Activated CD4-positive, alpha-beta memory T cell treated with anti-CD3 and anti-CD28 coated beads, Interleukin-2, amount 10 ng/mL, durations not matched to agents 7 days and 5 days (primary cell): Measurements from ENCODE around the gene NTN5. TPM values are rescaled to one million over a fixed set of nuclear protein-coding genes. Genes with fewer than 3 reads are reported as not detected.

Experiments
- CTCF ChIA-PET: fragments of 350-600 bp; sonication (Branson Sonifier 250); formaldehyde crosslinking; loops from one replicate; lab custom pipeline; 2021; ENCODE audit warnings: antibody characterized with exemption, inconsistent platforms; lab: Charles Lee
- POLR2A ChIA-PET: fragments of 350-600 bp; sonication (Branson Sonifier 250); formaldehyde crosslinking; loops from one replicate; lab custom pipeline; 2021; ENCODE audit warnings: antibody characterized with exemption; lab: Charles Lee
- DNase-seq: peaks from one replicate; pipeline ENCODE4 v3.0.0-alpha.2; 2020
- H3K27ac Mint-ChIP-seq: one replicate; pipeline ENCODE4 v1.8.0; 2021; ENCODE audit warnings: mild to moderate bottlenecking, mixed read lengths
- H3K27me3 Mint-ChIP-seq: one replicate; pipeline ENCODE4 v1.8.0; 2021; ENCODE audit warnings: mixed read lengths
- H3K36me3 Mint-ChIP-seq: one replicate; pipeline ENCODE4 v1.8.0; 2021; ENCODE audit warnings: low read depth, mixed read lengths
- H3K4me1 Mint-ChIP-seq: one replicate; pipeline ENCODE4 v1.8.0; 2021; ENCODE audit warnings: mixed read lengths
- H3K4me3 Mint-ChIP-seq: one replicate; pipeline ENCODE4 v1.8.0; 2021; ENCODE audit warnings: mild to moderate bottlenecking, mixed read lengths
- H3K9me3 Mint-ChIP-seq: one replicate; pipeline ENCODE4 v1.8.0; 2021; ENCODE audit warnings: mixed read lengths
- total RNA-seq, 2 experiments: library from RNA; stranded (reverse); gene quantifications; one replicate each; pipeline ENCODE4 v1.2.3, GENCODE V29; 2021

The NTN5 gene
- total RNA-seq, 2 experiments from 2014 or later: 0.68 to 1.1 TPM

- ChIA-PET CTCF (interaction anchor here (1.1 to 1.8 kb wide), 3 partner anchors 23 to 230 kb away, joined by 3 to 5 read pairs (median 3); no protein-coding TSS in a partner anchor), POLR2A (no interaction called here)
- Mint-ChIP-seq H3K4me1 (peaks cover 24% of the 10 kb centered on the region), H3K27me3 (no peaks in the 10 kb centered on the region), H3K4me3 (no peak overlapping the region), H3K9me3 (no peaks in the 10 kb centered on the region), H3K27ac (no peak overlapping the region), H3K36me3 (peaks cover 27% of the 10 kb centered on the region)
- DNase-seq: no peak
Observed at GRCh38 chr19:48611872-48612271, 60.9 kb downstream of the NTN5 start.

Other genes with a start within 250 kb of the NTN5 start
- 10 to 100 TPM; 25.6 to 27.1 TPM for gene GRWD1, start 227.0 kb downstream of the NTN5 start, total RNA-seq
- under 1 TPM; 0.73 to 0.86 TPM for gene KCNJ14, start 217.4 kb downstream of the NTN5 start, total RNA-seq
- 10 to 100 TPM; 53.2 to 55.3 TPM for gene CYTH2, start 203.6 kb downstream of the NTN5 start, total RNA-seq
- gene LMTK3, start 161.2 kb downstream of the NTN5 start, total RNA-seq: 1 to 10 TPM; 3.8 to 5.4 TPM
- not detected for gene SULT2B1, start 120.8 kb downstream of the NTN5 start, total RNA-seq
- gene SPACA4, start 66.3 kb downstream of the NTN5 start, total RNA-seq: not detected
- 1 to 10 TPM; 1.3 to 2.6 TPM for gene FAM83E, start 57.9 kb downstream of the NTN5 start, total RNA-seq
- 1,000 to 10,000 TPM; 1,511 to 1,528 TPM for gene RPL18, start 53.8 kb downstream of the NTN5 start, total RNA-seq
- 10 to 100 TPM; 27.7 to 29.5 TPM for gene SPHK2, start 53.5 kb downstream of the NTN5 start, total RNA-seq
- gene DBP, start 35.6 kb downstream of the NTN5 start, total RNA-seq: 10 to 100 TPM; 18.7 to 19.1 TPM
- gene CA11, start 26.8 kb downstream of the NTN5 start, total RNA-seq: 1 to 10 TPM; 3.9 to 4.5 TPM
- not detected for gene FUT2, start 23.0 kb upstream of the NTN5 start, total RNA-seq
- gene MAMSTR, start 46.7 kb upstream of the NTN5 start, total RNA-seq: 1 to 10 TPM in 1 of 2 experiments, under 1 TPM in 1; 0.88 to 1.2 TPM
- under 1 TPM; 0.05 to 0.15 TPM for gene RASIP1, start 67.6 kb upstream of the NTN5 start, total RNA-seq
- not detected for gene IZUMO1, start 73.9 kb upstream of the NTN5 start, total RNA-seq
- under 1 TPM; 0.28 to 0.45 TPM for gene FUT1, start 79.6 kb upstream of the NTN5 start, total RNA-seq
- gene FGF21, start 82.5 kb upstream of the NTN5 start, total RNA-seq: not detected
- 10 to 100 TPM; 39.8 TPM for gene BCAT2, start 138.0 kb upstream of the NTN5 start, total RNA-seq
- under 1 TPM; 0.50 to 0.63 TPM for gene HSD17B14, start 163.5 kb upstream of the NTN5 start, total RNA-seq
- gene PLEKHA4, start 195.6 kb upstream of the NTN5 start, total RNA-seq: 1 to 10 TPM; 4.5 to 5.5 TPM
- 10 to 100 TPM; 77.2 to 81.4 TPM for gene PPP1R15A, start 199.4 kb upstream of the NTN5 start, total RNA-seq
- gene TULP2, start 225.7 kb upstream of the NTN5 start, total RNA-seq: under 1 TPM in 1 of 2 experiments, not detected in 1; 0.13 TPM
- 100 to 1,000 TPM; 287 to 300 TPM for gene NUCB1, start 227.3 kb upstream of the NTN5 start, total RNA-seq